ENCODE results near the gene NMNAT2. TPM values are rescaled to one million over a fixed set of nuclear protein-coding genes. Genes with fewer than 3 reads are reported as not detected.
"Not testable (repeated sequence)": the region's sequence is repeated elsewhere in the genome, so short reads cannot be mapped to it uniquely, and the experiment has no call there.

Gene NMNAT2
- total RNA-seq, 1 experiment from 2014 or later: 0.17 TPM

GRCh38 chr1:183431840-183432547 lies 13.8 kb upstream of the NMNAT2 start:
- POLR2A ChIA-PET (ENCODE audit: low non-redundant PET): no interaction called here

DNA sequence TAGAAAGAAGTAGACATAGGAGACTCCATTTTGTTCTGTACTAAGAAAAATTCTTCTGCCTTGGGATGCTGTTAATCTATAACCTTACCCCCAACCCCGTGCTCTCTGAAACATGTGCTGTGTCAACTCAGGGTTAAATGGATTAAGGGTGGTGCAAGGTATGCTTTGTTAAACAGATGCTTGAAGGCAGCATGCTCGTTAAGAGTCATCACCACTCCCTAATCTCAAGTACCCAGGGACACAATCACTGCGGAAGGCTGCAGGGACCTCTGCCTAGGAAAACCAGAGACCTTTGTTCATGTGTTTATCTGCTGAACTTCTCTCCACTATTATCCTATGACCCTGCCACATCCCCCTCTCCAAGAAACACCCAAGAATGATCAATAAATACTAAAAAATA lies 9.4 kb upstream of the NMNAT2 start:
- H3K9me3 ChIP-seq (ENCODE audit: low read depth, low read length, poor library complexity, severe bottlenecking); H3K4me1 ChIP-seq (ENCODE audit: insufficient read depth, low read length, poor library complexity, severe bottlenecking); H3K36me3 ChIP-seq (ENCODE audit: insufficient read depth, low read length, poor library complexity, severe bottlenecking); CTCF ChIA-PET; H3K27ac ChIP-seq (ENCODE audit: low read depth, low read length, poor library complexity, severe bottlenecking); BruUV-seq (replicated peaks); intact Hi-C loops (cut with micrococcal nuclease; ENCODE audit: unreplicated experiment); DNase-seq (ENCODE audit: low spot score); H3K4me3 ChIP-seq (ENCODE audit: low read depth, low read length, poor library complexity, severe bottlenecking); POLR2A ChIA-PET (ENCODE audit: low non-redundant PET): not testable (repeated sequence)
- peaks cover 23% of the 10 kb centered on the region for H3K27me3 ChIP-seq (replicated peaks; ENCODE audit: insufficient read depth, low read depth, low read length, poor library complexity)

More at GRCh38 chr1:183431840-183432547, 13.8 kb upstream of the NMNAT2 start:
- CTCF ChIA-PET: no interaction called here
- TF ChIP-seq, protein P1, sequence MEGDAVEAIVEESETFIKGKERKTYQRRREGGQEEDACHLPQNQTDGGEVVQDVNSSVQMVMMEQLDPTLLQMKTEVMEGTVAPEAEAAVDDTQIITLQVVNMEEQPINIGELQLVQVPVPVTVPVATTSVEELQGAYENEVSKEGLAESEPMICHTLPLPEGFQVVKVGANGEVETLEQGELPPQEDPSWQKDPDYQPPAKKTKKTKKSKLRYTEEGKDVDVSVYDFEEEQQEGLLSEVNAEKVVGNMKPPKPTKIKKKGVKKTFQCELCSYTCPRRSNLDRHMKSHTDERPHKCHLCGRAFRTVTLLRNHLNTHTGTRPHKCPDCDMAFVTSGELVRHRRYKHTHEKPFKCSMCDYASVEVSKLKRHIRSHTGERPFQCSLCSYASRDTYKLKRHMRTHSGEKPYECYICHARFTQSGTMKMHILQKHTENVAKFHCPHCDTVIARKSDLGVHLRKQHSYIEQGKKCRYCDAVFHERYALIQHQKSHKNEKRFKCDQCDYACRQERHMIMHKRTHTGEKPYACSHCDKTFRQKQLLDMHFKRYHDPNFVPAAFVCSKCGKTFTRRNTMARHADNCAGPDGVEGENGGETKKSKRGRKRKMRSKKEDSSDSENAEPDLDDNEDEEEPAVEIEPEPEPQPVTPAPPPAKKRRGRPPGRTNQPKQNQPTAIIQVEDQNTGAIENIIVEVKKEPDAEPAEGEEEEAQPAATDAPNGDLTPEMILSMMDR (conservative IDR thresholded peaks at IDR 0.05; ENCODE audit: low read depth, low read length): no peak
- no peak for TF ChIP-seq EZH2 (IDR thresholded peaks at IDR 0.05; ENCODE audit: borderline replicate concordance, low read depth, low read length, poor library complexity, severe bottlenecking)
- Histone ChIP-seq H3K27ac (ENCODE audit: low read depth, low read length, poor library complexity, severe bottlenecking) (no peak overlapping the region), H3K36me3 (ENCODE audit: insufficient read depth, low read length, poor library complexity, severe bottlenecking) (no peaks in the 10 kb centered on the region), H3K27me3 (replicated peaks; ENCODE audit: insufficient read depth, low read depth, low read length, poor library complexity) (peaks cover 6% of the 10 kb centered on the region), H3K4me3 (ENCODE audit: low read depth, low read length, poor library complexity, severe bottlenecking) (no peak overlapping the region), H3K4me1 (ENCODE audit: insufficient read depth, low read length, poor library complexity, severe bottlenecking) (no peaks in the 10 kb centered on the region), H3K9me3 (ENCODE audit: low read depth, low read length, poor library complexity, severe bottlenecking) (no peaks in the 10 kb centered on the region)
- no peak for DNase-seq (ENCODE audit: low spot score)
- BruUV-seq (replicated peaks): no TSS peak
- intact Hi-C loops (cut with micrococcal nuclease; ENCODE audit: unreplicated experiment): no loop called here

DNA sequence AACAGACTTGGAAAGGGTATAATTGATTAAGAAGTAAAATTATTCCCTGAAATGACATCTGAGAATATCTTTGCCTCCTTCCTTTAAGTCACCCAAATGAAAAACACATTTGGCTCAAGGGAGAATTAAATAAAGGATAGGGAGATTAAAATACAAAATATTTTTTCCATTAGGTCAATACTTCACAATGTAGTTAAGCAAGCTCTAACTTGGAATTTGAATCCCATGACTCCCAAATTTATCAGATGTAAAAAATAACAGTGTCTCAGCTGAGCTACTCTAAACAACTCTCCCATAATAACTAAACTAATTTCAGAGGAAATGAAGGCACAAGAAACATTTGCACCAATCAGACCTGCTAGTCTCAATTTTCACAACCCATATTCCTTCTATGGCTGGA lies 6.5 kb upstream of the NMNAT2 start:
- H3K4me3 ChIP-seq (ENCODE audit: low read depth, low read length, poor library complexity, severe bottlenecking): no peak overlapping the region
- BruUV-seq (replicated peaks): no TSS peak
- DNase-seq (ENCODE audit: low spot score): no peak
- ChIA-PET POLR2A (ENCODE audit: low non-redundant PET) (no interaction called here), CTCF (no interaction called here)
- intact Hi-C loops (cut with micrococcal nuclease; ENCODE audit: unreplicated experiment): no loop called here
- H3K4me1 ChIP-seq (ENCODE audit: insufficient read depth, low read length, poor library complexity, severe bottlenecking): no peaks in the 10 kb centered on the region
- no peak overlapping the region for H3K27ac ChIP-seq (ENCODE audit: low read depth, low read length, poor library complexity, severe bottlenecking)
- H3K9me3 ChIP-seq (ENCODE audit: low read depth, low read length, poor library complexity, severe bottlenecking): no peaks in the 10 kb centered on the region
- H3K36me3 ChIP-seq (ENCODE audit: insufficient read depth, low read length, poor library complexity, severe bottlenecking): no peaks in the 10 kb centered on the region
- peaks cover 50% of the 10 kb centered on the region for H3K27me3 ChIP-seq (replicated peaks; ENCODE audit: insufficient read depth, low read depth, low read length, poor library complexity)
- TF ChIP-seq, protein P1 (conservative IDR thresholded peaks at IDR 0.05; ENCODE audit: low read depth, low read length): no peak
- no peak for TF ChIP-seq EZH2 (IDR thresholded peaks at IDR 0.05; ENCODE audit: borderline replicate concordance, low read depth, low read length, poor library complexity, severe bottlenecking)

DNA sequence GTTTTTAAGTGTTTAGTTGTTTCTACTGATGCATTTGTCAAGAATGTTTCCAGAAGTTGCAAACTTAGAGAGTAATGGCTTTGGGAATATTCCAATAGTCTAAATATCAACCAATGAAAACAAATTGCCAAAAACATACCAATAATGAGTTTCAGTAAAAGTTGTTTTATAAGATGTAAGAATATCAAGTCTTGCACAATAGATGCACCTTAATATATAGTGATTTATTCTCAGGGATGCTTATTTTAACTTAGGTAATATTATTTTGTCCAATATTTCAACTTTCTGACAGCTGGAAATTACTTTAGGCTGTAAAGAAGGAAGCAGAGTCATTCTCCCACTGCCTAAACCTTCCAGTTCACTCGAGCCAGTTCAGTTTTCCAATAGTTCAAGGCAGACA lies 5.4 kb upstream of the NMNAT2 start:
- intact Hi-C loops (cut with micrococcal nuclease; ENCODE audit: unreplicated experiment): no loop called here
- ChIA-PET CTCF (no interaction called here), POLR2A (ENCODE audit: low non-redundant PET) (no interaction called here)
- TF ChIP-seq EZH2 (IDR thresholded peaks at IDR 0.05; ENCODE audit: borderline replicate concordance, low read depth, low read length, poor library complexity, severe bottlenecking): no peak
- TF ChIP-seq, protein P1 (conservative IDR thresholded peaks at IDR 0.05; ENCODE audit: low read depth, low read length): no peak
- Histone ChIP-seq H3K27ac (ENCODE audit: low read depth, low read length, poor library complexity, severe bottlenecking) (no peak overlapping the region), H3K9me3 (ENCODE audit: low read depth, low read length, poor library complexity, severe bottlenecking) (no peaks in the 10 kb centered on the region), H3K27me3 (replicated peaks; ENCODE audit: insufficient read depth, low read depth, low read length, poor library complexity) (peaks cover 61% of the 10 kb centered on the region), H3K36me3 (ENCODE audit: insufficient read depth, low read length, poor library complexity, severe bottlenecking) (no peaks in the 10 kb centered on the region), H3K4me3 (ENCODE audit: low read depth, low read length, poor library complexity, severe bottlenecking) (no peak overlapping the region), H3K4me1 (ENCODE audit: insufficient read depth, low read length, poor library complexity, severe bottlenecking) (no peaks in the 10 kb centered on the region)
- no peak for DNase-seq (ENCODE audit: low spot score)
- no TSS peak for BruUV-seq (replicated peaks)
